HepG2 (cell line): Measurements from ENCODE around the gene RPL36AL. TPM values are rescaled to one million over a fixed set of nuclear protein-coding genes. Genes with fewer than 3 reads are reported as not detected.

Source experiments
- BHLHE40 ChIP-seq: IDR thresholded peaks from 2 replicates; pipeline ENCODE4 v1.6.1; 2011; ENCODE audit warnings: low read length, improper control_type of control experiment
- GABPA ChIP-seq, 2 experiments: IDR thresholded peaks; 2 replicates each; pipeline ENCODE4 v1.6.1; 2011 to 2016; ENCODE audit warnings: low read depth in 2 of 2, low read length in 1 of 2, missing biosample characterization in 1 of 2, missing genetic modification characterization in 1 of 2
- GATAD1 ChIP-seq: IDR thresholded peaks from 2 replicates; pipeline ENCODE4 v1.6.1; 2016; ENCODE audit warnings: missing genetic modification reagents, missing compliant biosample characterization
- GLI4 ChIP-seq: sonication (generic); formaldehyde crosslinking; IDR thresholded peaks from 2 replicates; pipeline ENCODE4 v1.5.1; 2020; ENCODE audit warnings: missing genetic modification reagents, mild to moderate bottlenecking, moderate library complexity, borderline replicate concordance
- GZF1 ChIP-seq: sonication (generic); formaldehyde crosslinking; IDR thresholded peaks from 2 replicates; pipeline ENCODE4 v1.5.1; 2020; ENCODE audit warnings: mild to moderate bottlenecking, missing genetic modification reagents
- MTA3 ChIP-seq: sonication (generic); formaldehyde crosslinking; IDR thresholded peaks from 2 replicates; pipeline ENCODE4 v1.4.0; 2020; ENCODE audit warnings: missing genetic modification reagents
- NFIC ChIP-seq: IDR thresholded peaks from 2 replicates; pipeline ENCODE4 v1.6.1; 2012; ENCODE audit warnings: mild to moderate bottlenecking, low read length, inconsistent platforms
- NFKB2 ChIP-seq: sonication (generic); formaldehyde crosslinking; IDR thresholded peaks from 2 replicates; pipeline ENCODE4 v1.4.0; 2020; ENCODE audit warnings: missing genetic modification reagents, borderline replicate concordance
- RARA ChIP-seq: IDR thresholded peaks from 2 replicates; pipeline ENCODE4 v1.6.1; 2016; ENCODE audit warnings: missing genetic modification reagents, missing compliant biosample characterization
- RBM22 ChIP-seq: fragments of 200-400 bp; formaldehyde crosslinking; optimal IDR thresholded peaks from 2 replicates; pipeline ENCODE3; 2017; ENCODE audit warnings: mild to moderate bottlenecking, low read length, moderate library complexity
- SAP130 ChIP-seq: IDR thresholded peaks from 2 replicates; pipeline ENCODE4 v1.6.1; 2016; ENCODE audit warnings: low read depth
- TEAD3 ChIP-seq: optimal IDR thresholded peaks from 2 replicates; pipeline ENCODE3; 2016; ENCODE audit warnings: borderline replicate concordance
- THRA ChIP-seq: sonication (generic); formaldehyde crosslinking; IDR thresholded peaks from 2 replicates; pipeline ENCODE4 v1.4.0; 2020; ENCODE audit warnings: missing genetic modification reagents, borderline replicate concordance
- ZBTB43 ChIP-seq: sonication (generic); formaldehyde crosslinking; conservative IDR thresholded peaks from 2 replicates; pipeline ENCODE4 v1.4.0; 2020; ENCODE audit warnings: missing genetic modification reagents
- ZFP36 ChIP-seq: fragments of 150-350 bp; IDR thresholded peaks from 2 replicates; pipeline ENCODE4 v1.6.1; 2018; ENCODE audit warnings: borderline replicate concordance, low read length, low read depth; ENCODE audit not compliant: partially characterized antibody
- ZNF180 ChIP-seq: sonication (generic); formaldehyde crosslinking; IDR thresholded peaks from 2 replicates; pipeline ENCODE4 v1.4.0; 2020; ENCODE audit warnings: low read depth, missing genetic modification reagents, borderline replicate concordance
- ZNF260 ChIP-seq: sonication (generic); formaldehyde crosslinking; IDR thresholded peaks from 2 replicates; pipeline ENCODE4 v1.4.0; 2020; ENCODE audit warnings: missing genetic modification reagents, low read depth, mild to moderate bottlenecking, borderline replicate concordance
- ZNF317 ChIP-seq: sonication (generic); formaldehyde crosslinking; IDR thresholded peaks from 2 replicates; pipeline ENCODE4 v1.5.0; 2020; ENCODE audit warnings: mild to moderate bottlenecking, missing genetic modification reagents
- ZNF557 ChIP-seq: sonication (generic); formaldehyde crosslinking; IDR thresholded peaks from 2 replicates; pipeline ENCODE4 v1.4.0; 2020; ENCODE audit warnings: missing genetic modification reagents
- ZNF558 ChIP-seq: sonication (generic); formaldehyde crosslinking; IDR thresholded peaks from 2 replicates; pipeline ENCODE4 v1.9.0; 2022; ENCODE audit warnings: mild to moderate bottlenecking, missing genetic modification reagents, borderline replicate concordance
- ZNF563 ChIP-seq: sonication (generic); formaldehyde crosslinking; IDR thresholded peaks from 2 replicates; pipeline ENCODE4 v1.8.0; 2022; ENCODE audit warnings: mild to moderate bottlenecking, moderate library complexity, missing genetic modification reagents
- ZNF780A ChIP-seq: sonication (generic); formaldehyde crosslinking; IDR thresholded peaks from 2 replicates; pipeline ENCODE4 v1.8.0; 2022; ENCODE audit warnings: mild to moderate bottlenecking, missing genetic modification reagents, moderate library complexity
- ZSCAN25 ChIP-seq: sonication (generic); formaldehyde crosslinking; IDR thresholded peaks from 2 replicates; pipeline ENCODE4 v1.8.0; 2022; ENCODE audit warnings: mild to moderate bottlenecking, missing genetic modification reagents
- polyA plus RNA-seq, 8 experiments: library from polyadenylated mRNA; depleted of rRNA in 3 of 8; stranded (reverse) in 7 of 8; unstranded in 1 of 8; fragments of >200 nt; fragmentation: Illumina TruSeq in 4 of 8; extraction: Trizol in 4 of 8; gene quantifications; 2 replicates each; pipeline versions ENCODE4 v1.2.1 to v1.2.3, GENCODE V29; 2011 to 2016; ENCODE audit warnings: low read depth in 4 of 8, missing spikeins in 1 of 8, mixed read lengths in 1 of 8; ENCODE audit not compliant: insufficient read depth in 1 of 8
- total RNA-seq, 5 experiments: library from RNA; depleted of rRNA; stranded (reverse); fragments of >200 nt; fragmentation: Illumina TruSeq; extraction: Trizol; gene quantifications; 2 replicates each; pipeline ENCODE4 v1.2.3, GENCODE V29; 2016; ENCODE audit warnings: low read depth in 1 of 5
- TF ChIP-seq, protein P1 (sequence below): sonication (generic); formaldehyde crosslinking; IDR thresholded peaks from 2 replicates; pipeline ENCODE4 v1.4.0; 2020; ENCODE audit warnings: missing genetic modification reagents
- TF ChIP-seq, protein P2 (sequence below): sonication (generic); formaldehyde crosslinking; IDR thresholded peaks from 2 replicates; pipeline ENCODE4 v1.4.0; 2020; ENCODE audit warnings: missing genetic modification reagents

RPL36AL gene
- total and polyA plus RNA-seq, 2 of the 13 experiments (the other 11 are each of a cell fraction or from before 2014, with no cell fraction given) = 90.0 to 294 TPM

GRCh38 chr14:49598485-49599300 lies 21.7 kb downstream of the RPL36AL start, which contains the start of gene LRR1 (continued):
- no peak for TF ChIP-seq ZFP36
- peak; percentile 68 for TF ChIP-seq TEAD3 (CRISPR knock-in tag)
- 0 out of 2 replicates have a peak, but pooled peaks have one; percentile 73 for TF ChIP-seq ZNF780A
- 0 out of 2 replicates have a peak, but pooled peaks have one; percentile 25 for TF ChIP-seq ZBTB43 (CRISPR knock-in tag)
- TF ChIP-seq NFIC = 0 out of 2 replicates have a peak, but pooled peaks have one; percentile 17
- no peak for TF ChIP-seq BHLHE40
- TF ChIP-seq ZNF558 = peak; percentile 88; the same call in 1 of the 2 replicates
- TF ChIP-seq RBM22 = no peak
- no peak for TF ChIP-seq RARA
- TF ChIP-seq ZSCAN25 (CRISPR knock-in tag) = peak; percentile 69
- peak; percentile 78; the same call in 1 of the 2 replicates for TF ChIP-seq ZNF317
- TF ChIP-seq GZF1 (CRISPR knock-in tag) = 0 out of 2 replicates have a peak, but pooled peaks have one; percentile 81
- TF ChIP-seq SAP130 = peak; percentile 94
- no peak for TF ChIP-seq ZNF180
- peak; percentile 95 for TF ChIP-seq GATAD1 (CRISPR knock-in tag)
- no peak for TF ChIP-seq MTA3 (CRISPR knock-in tag)
- peak; percentile 62; the same call in 1 of the 2 replicates for TF ChIP-seq ZNF557 (CRISPR knock-in tag)
- TF ChIP-seq ZNF563 = peak; percentile 49; the same call in 1 of the 2 replicates
- peak; percentile 92; the same call in 1 of the 2 replicates for TF ChIP-seq NFKB2 (CRISPR knock-in tag)
- TF ChIP-seq, protein P1, sequence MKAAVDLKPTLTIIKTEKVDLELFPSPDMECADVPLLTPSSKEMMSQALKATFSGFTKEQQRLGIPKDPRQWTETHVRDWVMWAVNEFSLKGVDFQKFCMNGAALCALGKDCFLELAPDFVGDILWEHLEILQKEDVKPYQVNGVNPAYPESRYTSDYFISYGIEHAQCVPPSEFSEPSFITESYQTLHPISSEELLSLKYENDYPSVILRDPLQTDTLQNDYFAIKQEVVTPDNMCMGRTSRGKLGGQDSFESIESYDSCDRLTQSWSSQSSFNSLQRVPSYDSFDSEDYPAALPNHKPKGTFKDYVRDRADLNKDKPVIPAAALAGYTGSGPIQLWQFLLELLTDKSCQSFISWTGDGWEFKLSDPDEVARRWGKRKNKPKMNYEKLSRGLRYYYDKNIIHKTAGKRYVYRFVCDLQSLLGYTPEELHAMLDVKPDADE = no peak
- TF ChIP-seq THRA (CRISPR knock-in tag) = no peak
- no peak for TF ChIP-seq GABPA (IDR thresholded peaks at IDR 0.05; ENCODE audit: low read depth, low read length)
- peak; percentile 2; the same call in 1 of the 2 replicates for TF ChIP-seq GABPA (CRISPR knock-in tag; IDR thresholded peaks at IDR 0.05; ENCODE audit: low read depth)
- TF ChIP-seq ZNF260 (CRISPR knock-in tag) = no peak
- TF ChIP-seq GLI4 = no peak; the same call in 1 of the 2 replicates
- TF ChIP-seq, protein P2, sequence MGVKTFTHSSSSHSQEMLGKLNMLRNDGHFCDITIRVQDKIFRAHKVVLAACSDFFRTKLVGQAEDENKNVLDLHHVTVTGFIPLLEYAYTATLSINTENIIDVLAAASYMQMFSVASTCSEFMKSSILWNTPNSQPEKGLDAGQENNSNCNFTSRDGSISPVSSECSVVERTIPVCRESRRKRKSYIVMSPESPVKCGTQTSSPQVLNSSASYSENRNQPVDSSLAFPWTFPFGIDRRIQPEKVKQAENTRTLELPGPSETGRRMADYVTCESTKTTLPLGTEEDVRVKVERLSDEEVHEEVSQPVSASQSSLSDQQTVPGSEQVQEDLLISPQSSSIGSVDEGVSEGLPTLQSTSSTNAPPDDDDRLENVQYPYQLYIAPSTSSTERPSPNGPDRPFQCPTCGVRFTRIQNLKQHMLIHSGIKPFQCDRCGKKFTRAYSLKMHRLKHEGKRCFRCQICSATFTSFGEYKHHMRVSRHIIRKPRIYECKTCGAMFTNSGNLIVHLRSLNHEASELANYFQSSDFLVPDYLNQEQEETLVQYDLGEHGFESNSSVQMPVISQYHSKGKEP (CRISPR knock-in tag) = no peak
